HG02610 (cell line): ENCODE measurements around the gene CAMP.
A peak's percentile ranks its signal among the peaks of the same experiment; 100 is the strongest.

Experiments used
- ATAC-seq: cut with Tn5 transposase; IDR thresholded peaks from one replicate; pipeline ENCODE4 v1.9.1; 2021; ENCODE audit warnings: mild to moderate bottlenecking, moderate library complexity; ENCODE audit not compliant: unreplicated experiment

Gene CAMP

DNA sequence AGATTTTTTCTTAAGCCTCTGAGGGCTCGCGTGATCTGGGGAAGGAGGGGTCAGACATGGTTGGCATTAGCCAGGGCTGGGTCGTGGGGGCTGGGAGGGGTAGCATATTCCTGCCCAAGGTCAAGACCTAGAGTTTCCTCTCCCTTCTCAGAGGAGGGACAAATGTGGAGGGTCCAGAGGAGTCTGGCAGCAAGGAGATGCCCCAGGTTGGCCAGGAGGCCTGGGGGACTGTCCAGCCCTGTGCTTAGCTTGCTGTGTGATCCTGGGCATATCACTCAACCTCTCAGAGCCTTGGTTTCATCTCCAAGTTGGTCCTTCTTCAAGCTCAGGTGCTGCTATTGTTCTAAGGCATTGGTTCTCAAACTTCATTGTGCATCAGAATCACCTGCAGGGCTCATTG lies 9.1 kb upstream of the CAMP start:
- ATAC-seq: no peak

DNA sequence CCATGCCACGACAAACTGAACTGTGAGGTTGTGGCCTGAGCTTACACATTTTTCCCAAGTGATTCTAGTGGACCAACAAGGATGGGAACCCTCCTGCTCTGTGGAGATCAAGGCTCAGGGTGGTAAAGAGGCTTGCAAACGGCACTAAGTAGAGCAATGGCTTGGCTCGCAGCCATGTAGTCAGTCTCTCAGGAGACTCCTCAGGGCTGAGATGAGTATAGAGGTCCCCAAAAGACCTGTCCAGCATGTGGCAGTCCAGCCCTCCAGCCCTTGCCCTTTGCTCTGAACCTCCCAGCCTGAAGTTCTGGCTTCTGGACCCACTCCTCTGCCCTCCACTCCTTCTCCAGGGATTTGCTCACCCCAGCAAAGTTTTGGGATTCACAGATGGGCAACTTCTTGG lies 8.3 kb upstream of the CAMP start:
- ATAC-seq: no peak

- no peak for ATAC-seq
Measured at GRCh38 chr3:48215466-48215865, 7.8 kb upstream of the CAMP start.

GRCh38 chr3:48215876-48216275 lies 7.4 kb upstream of the CAMP start:
- no peak for ATAC-seq

- no peak for ATAC-seq
Measured at GRCh38 chr3:48217449-48217848, 5.8 kb upstream of the CAMP start.

GRCh38 chr3:48218537-48218936 lies 4.8 kb upstream of the CAMP start:
- ATAC-seq: no peak

- no peak for ATAC-seq
Measured at GRCh38 chr3:48219543-48219942, 3.8 kb upstream of the CAMP start.

GRCh38 chr3:48220746-48221145 lies 2.5 kb upstream of the CAMP start:
- no peak for ATAC-seq

- ATAC-seq: no peak
Measured at GRCh38 chr3:48225587-48225986, 2.3 kb downstream of the CAMP start.

- ATAC-seq: no peak
Measured at GRCh38 chr3:48226939-48227338, 3.6 kb downstream of the CAMP start.

- ATAC-seq: no peak
Measured at GRCh38 chr3:48232232-48232631, 8.9 kb downstream of the CAMP start.

GRCh38 chr3:48232734-48233133 lies 9.4 kb downstream of the CAMP start:
- peak; percentile 72 for ATAC-seq

- no peak for ATAC-seq
Measured at GRCh38 chr3:48233542-48233941, 10.2 kb downstream of the CAMP start.

GRCh38 chr3:48236531-48236930 lies 13.2 kb downstream of the CAMP start:
- ATAC-seq: no peak

DNA sequence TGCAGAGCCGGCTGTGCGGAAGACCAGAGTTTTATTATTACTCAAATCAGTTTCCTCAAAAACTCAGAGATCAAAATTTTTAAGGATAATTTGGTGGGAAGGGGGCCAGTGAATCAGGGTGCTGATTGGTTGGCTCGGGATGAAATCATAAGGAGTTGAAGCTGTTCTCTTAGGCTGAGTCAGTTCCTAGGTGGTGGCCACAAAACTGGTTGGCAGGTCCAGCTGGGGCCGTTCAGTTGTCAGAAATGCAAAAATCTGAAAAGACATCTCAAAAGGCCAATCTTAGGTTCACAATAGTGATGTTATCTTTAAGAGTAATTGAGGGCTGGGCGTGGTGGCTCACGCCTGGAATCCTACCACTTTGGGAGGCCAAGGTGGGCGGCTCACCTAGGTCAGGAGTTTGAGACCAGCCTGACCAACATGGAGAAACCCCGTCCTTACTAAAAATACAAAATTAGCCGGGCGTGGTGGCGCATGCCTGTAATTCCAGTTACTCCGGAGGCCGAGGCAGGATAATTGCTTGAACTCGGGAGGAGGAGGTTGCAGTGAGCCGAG lies 15.3 kb downstream of the CAMP start:
- ATAC-seq: no peak

GRCh38 chr3:48240000-48240963 lies 17.0 kb downstream of the CAMP start:
- no peak for ATAC-seq

DNA sequence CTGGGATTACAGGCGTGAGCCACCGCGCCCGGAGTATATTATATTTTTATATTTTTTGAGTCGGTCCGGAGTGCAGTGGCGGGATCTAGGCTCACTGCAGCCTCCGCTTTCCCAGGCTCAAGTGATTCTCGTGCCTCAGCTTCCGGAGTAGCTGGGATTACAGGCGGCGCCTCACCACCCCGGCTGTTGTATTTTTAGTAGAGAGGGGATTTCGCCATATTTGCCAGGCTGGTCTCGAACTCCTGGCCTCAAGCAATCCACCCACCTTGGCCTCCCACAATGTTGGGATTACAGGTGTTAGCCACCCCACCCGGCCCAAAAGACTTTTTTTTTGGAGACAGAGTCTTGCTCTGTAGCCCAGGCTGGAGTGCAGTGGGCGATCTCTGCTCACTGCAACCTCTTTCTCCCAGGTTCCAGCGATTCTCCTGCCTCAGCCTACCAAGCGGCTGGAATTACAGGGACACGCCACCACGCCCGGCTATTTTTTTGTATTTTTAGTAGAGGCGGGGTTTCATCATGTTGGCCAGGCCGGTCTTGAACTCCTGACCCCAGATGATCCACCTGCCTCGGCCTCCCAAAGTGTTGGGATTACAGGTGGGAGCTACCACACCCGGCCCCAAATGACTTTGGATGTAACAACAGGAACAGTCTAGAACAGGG lies 18.6 kb downstream of the CAMP start:
- peak; percentile 7 for ATAC-seq

- no peak for ATAC-seq
Measured at GRCh38 chr3:48243886-48244285, 20.6 kb downstream of the CAMP start.

DNA sequence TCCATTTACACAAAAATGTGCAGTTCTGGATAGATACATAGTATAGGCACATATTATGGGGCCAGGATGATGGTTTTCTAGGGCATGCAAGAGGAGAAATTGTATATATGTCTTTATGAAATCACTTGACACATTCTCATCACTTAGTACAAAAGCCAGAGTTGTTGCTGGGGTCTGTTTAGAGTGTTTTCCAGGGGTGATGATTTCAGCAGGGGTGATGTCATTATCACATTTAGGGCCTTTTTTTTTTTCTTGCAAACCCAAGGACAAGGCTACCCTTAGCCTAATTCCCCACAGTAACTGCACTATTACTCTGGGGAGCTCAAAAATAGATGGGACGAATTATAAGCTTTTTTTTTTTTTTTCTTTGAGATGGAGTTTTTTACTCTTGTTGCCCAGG lies 21.2 kb downstream of the CAMP start:
- ATAC-seq: no peak

DNA sequence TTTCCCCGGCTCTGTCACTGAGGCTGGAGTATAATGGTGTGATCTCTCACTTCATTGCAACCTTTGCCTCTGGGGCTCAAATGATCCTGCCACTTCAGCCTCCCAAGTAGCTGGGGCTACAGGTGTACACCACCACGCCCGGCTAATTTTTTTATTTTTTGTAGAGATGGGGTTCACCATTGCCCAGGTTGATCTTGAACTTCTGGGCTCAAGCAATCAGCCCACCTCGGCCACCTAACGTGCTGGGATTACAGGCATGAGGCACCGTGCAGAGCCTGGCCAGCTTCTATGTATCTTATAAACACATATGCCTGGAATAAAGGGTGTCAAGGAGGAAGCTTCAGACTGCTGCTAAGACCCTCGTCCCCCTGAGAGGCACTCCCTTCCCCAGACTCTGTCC lies 21.8 kb downstream of the CAMP start:
- ATAC-seq: no peak

DNA sequence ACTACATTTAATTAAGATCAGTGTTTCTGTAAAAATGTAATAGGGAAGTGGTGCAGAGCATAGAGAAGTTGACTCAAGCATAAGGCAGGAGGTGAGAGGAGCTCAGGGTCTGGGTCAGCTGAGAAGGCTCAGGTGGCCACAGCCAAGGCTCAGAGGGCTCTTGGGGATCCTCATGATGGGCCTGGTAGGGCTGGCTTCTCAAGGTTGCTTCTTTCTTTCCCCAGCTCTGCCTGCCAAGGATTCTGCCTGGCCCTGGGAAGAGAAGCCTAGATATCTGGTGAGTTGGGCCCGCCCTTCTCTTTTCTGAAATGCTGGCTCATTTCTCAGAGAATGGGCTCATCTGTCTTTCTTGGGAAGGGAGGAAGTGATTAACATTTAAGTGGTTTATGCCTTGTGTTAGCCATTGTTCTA lies 24.1 kb downstream of the CAMP start:
- ATAC-seq: no peak
